Right lobe of liver (tissue), 4 donors: ENCODE measurements around the gene AFAP1.

Experiments
- POLR2A ChIP-seq: fragments of 450-650 bp; IDR thresholded peaks from one replicate; pipeline ENCODE4 v1.6.1; 2017; ENCODE audit warnings: antibody characterized with exemption, mild to moderate bottlenecking
- TF ChIP-seq, protein P1 (sequence below), 4 donors: fragments of 200-600 bp in 3 of 4; fragments of 450-650 bp in 1 of 4; IDR thresholded peaks; one replicate each; pipeline versions ENCODE4 v1.5.1 to v1.8.0; 2016 to 2022; ENCODE audit warnings: antibody characterized with exemption in 4 of 4, mild to moderate bottlenecking in 2 of 4
- donor health status: DM: no; HTN: no; CAD: no.
- donor health status: DM: no; HTN: no; CAD: no.
- donor health status: DM: no; HTN: yes; CAD: no.

DNA sequence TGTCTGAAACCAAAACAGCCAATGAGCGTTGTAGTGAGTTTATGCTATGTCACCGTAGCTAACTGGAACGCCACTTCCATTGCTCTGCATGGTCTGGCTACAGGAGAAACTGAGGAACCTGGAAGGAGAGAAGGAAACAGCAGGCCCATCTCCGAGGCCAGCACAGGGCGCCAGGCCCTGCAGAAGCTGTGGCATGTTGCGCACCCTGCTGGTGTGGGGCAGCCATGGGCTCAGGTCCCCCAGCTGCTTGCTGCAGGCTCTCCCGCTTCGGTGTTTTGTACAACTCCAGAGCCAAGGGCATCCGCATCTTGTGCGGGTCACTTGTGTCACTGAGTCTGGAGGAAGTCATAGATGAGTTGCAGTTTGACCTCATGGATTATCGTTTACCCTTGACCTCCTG is 89.2 kb downstream of the AFAP1 start:
- TF ChIP-seq, protein P1, sequence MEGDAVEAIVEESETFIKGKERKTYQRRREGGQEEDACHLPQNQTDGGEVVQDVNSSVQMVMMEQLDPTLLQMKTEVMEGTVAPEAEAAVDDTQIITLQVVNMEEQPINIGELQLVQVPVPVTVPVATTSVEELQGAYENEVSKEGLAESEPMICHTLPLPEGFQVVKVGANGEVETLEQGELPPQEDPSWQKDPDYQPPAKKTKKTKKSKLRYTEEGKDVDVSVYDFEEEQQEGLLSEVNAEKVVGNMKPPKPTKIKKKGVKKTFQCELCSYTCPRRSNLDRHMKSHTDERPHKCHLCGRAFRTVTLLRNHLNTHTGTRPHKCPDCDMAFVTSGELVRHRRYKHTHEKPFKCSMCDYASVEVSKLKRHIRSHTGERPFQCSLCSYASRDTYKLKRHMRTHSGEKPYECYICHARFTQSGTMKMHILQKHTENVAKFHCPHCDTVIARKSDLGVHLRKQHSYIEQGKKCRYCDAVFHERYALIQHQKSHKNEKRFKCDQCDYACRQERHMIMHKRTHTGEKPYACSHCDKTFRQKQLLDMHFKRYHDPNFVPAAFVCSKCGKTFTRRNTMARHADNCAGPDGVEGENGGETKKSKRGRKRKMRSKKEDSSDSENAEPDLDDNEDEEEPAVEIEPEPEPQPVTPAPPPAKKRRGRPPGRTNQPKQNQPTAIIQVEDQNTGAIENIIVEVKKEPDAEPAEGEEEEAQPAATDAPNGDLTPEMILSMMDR (IDR thresholded peaks at IDR 0.05), result no peak
- TF ChIP-seq POLR2A, result no peak
